Muscle of leg (tissue), 11 donors: Measurements from ENCODE around the gene COL1A1. TPM values are rescaled to one million over a fixed set of nuclear protein-coding genes. Genes with fewer than 3 reads are reported as not detected.

Source experiments
- DNase-seq: peaks from one replicate; pipeline ENCODE4 v3.0.0; 2013
- H3K27ac ChIP-seq: one replicate; pipeline ENCODE4 v1.5.1; 2013; ENCODE audit warnings: mild to moderate bottlenecking, low read length, control low read depth
- H3K27me3 ChIP-seq: one replicate; pipeline ENCODE4 v1.6.1; 2013; ENCODE audit warnings: low read length; ENCODE audit not compliant: control insufficient read depth, insufficient read depth
- H3K36me3 ChIP-seq: one replicate; pipeline ENCODE4 v1.6.1; 2013; ENCODE audit warnings: low read length; ENCODE audit not compliant: control insufficient read depth, insufficient read depth
- H3K4me1 ChIP-seq: one replicate; pipeline ENCODE4 v1.6.1; 2013; ENCODE audit warnings: low read length; ENCODE audit not compliant: control insufficient read depth, insufficient read depth
- H3K4me3 ChIP-seq: one replicate; pipeline ENCODE4 v1.5.1; 2013; ENCODE audit warnings: low read length, control low read depth
- H3K9me3 ChIP-seq: replicated peaks from 2 replicates; pipeline ENCODE4 v1.6.1; 2013; ENCODE audit warnings: low read depth, low read length; ENCODE audit not compliant: control insufficient read depth
- WGBS: methylation state at CpG from one replicate; pipeline ENCODE4 v1.1.5; 2013; ENCODE audit warnings: missing lambda C conversion rate; ENCODE audit not compliant: insufficient coverage; 5-methylcytosine and 5-hydroxymethylcytosine counted together
- polyA plus RNA-seq, 8 donors: library from polyadenylated mRNA; unstranded; fragments of 120-200 nt; gene quantifications; one replicate each; pipeline versions ENCODE4 v1.2.1 to v1.2.3, GENCODE V29; 2013; ENCODE audit warnings: inconsistent platforms in 1 of 8, low replicate concordance in 1 of 8; ENCODE audit not compliant: insufficient read length in 8 of 8, insufficient read depth in 1 of 8
- total RNA-seq: library from RNA; stranded (reverse); fragments of 120-200 nt; gene quantifications from one replicate; pipeline ENCODE4 v1.2.4, GENCODE V29; 2013

Gene COL1A1
- total and polyA plus RNA-seq, 9 donors: 2,579 to 9,345 (median 4,374) TPM

GRCh38 chr17:50225701-50226240, 24.3 kb upstream of the COL1A1 start:
- Histone ChIP-seq H3K4me3 (no peak overlapping the region), H3K36me3 (no peaks in the 10 kb centered on the region), H3K27ac (no peak overlapping the region), H3K9me3 (peaks cover 3% of the 10 kb centered on the region), H3K27me3 (no peaks in the 10 kb centered on the region), H3K4me1 (peaks cover 20% of the 10 kb centered on the region)
- DNase-seq: no peak
- WGBS: 98% methylated on average over 3 of the region's 3 CpGs

- no peaks in the 10 kb centered on the region for H3K36me3 ChIP-seq
- H3K27ac ChIP-seq: no peak overlapping the region
- peaks cover 3% of the 10 kb centered on the region for H3K27me3 ChIP-seq
- no peak overlapping the region for H3K4me3 ChIP-seq
- H3K4me1 ChIP-seq: peaks cover 39% of the 10 kb centered on the region
- WGBS: 82% methylated on average over 5 of the region's 6 CpGs
- DNase-seq: no peak
- peaks cover 3% of the 10 kb centered on the region for H3K9me3 ChIP-seq
Observed at GRCh38 chr17:50222922-50223321, 21.5 kb upstream of the COL1A1 start.

- Histone ChIP-seq H3K36me3 (no peaks in the 10 kb centered on the region), H3K27me3 (peaks cover 3% of the 10 kb centered on the region), H3K4me3 (no peak overlapping the region), H3K9me3 (peaks cover 3% of the 10 kb centered on the region), H3K4me1 (peaks cover 41% of the 10 kb centered on the region), H3K27ac (peak overlapping the region; percentile 65)
- WGBS: 71% methylated on average over 6 of the region's 8 CpGs
- peak; percentile 75 for DNase-seq
Observed at GRCh38 chr17:50221864-50222545, 20.6 kb upstream of the COL1A1 start.

GRCh38 chr17:50221266-50221863, 19.9 kb upstream of the COL1A1 start:
- peaks cover 44% of the 10 kb centered on the region for H3K4me1 ChIP-seq
- 93% methylated on average over 4 of the region's 9 CpGs for WGBS
- peak; percentile 35 for DNase-seq
- H3K27ac ChIP-seq: peak overlapping the region; percentile 42
- H3K9me3 ChIP-seq: no peaks in the 10 kb centered on the region
- H3K27me3 ChIP-seq: peaks cover 3% of the 10 kb centered on the region
- no peaks in the 10 kb centered on the region for H3K36me3 ChIP-seq
- H3K4me3 ChIP-seq: no peak overlapping the region

GRCh38 chr17:50220811-50221210, 19.4 kb upstream of the COL1A1 start:
- H3K9me3 ChIP-seq: no peaks in the 10 kb centered on the region
- WGBS: 65% methylated on average over 15 of the region's 15 CpGs
- H3K4me3 ChIP-seq: no peak overlapping the region
- peaks cover 44% of the 10 kb centered on the region for H3K4me1 ChIP-seq
- no peaks in the 10 kb centered on the region for H3K36me3 ChIP-seq
- H3K27ac ChIP-seq: peak overlapping the region; percentile 42
- H3K27me3 ChIP-seq: peaks cover 3% of the 10 kb centered on the region
- DNase-seq: peak; percentile 17

- H3K27ac ChIP-seq: peak overlapping the region; percentile 90
- WGBS: 25% methylated on average over 3 of the region's 4 CpGs
- H3K4me1 ChIP-seq: peaks cover 46% of the 10 kb centered on the region
- H3K9me3 ChIP-seq: no peaks in the 10 kb centered on the region
- H3K4me3 ChIP-seq: no peak overlapping the region
- peak; percentile 67 for DNase-seq
- peaks cover 3% of the 10 kb centered on the region for H3K27me3 ChIP-seq
- no peaks in the 10 kb centered on the region for H3K36me3 ChIP-seq
Observed at GRCh38 chr17:50219939-50220465, 18.6 kb upstream of the COL1A1 start.

GRCh38 chr17:50219342-50219741, 17.9 kb upstream of the COL1A1 start:
- Histone ChIP-seq H3K27ac (peak overlapping the region; percentile 90), H3K36me3 (no peaks in the 10 kb centered on the region), H3K4me3 (no peak overlapping the region), H3K9me3 (no peaks in the 10 kb centered on the region), H3K4me1 (peaks cover 51% of the 10 kb centered on the region), H3K27me3 (peaks cover 3% of the 10 kb centered on the region)
- peak; percentile 86 for DNase-seq
- no CpG with 5 or more reads among the region's 5 CpGs for WGBS

- Histone ChIP-seq H3K4me3 (no peak overlapping the region), H3K27ac (peak overlapping the region; percentile 90), H3K27me3 (peaks cover 3% of the 10 kb centered on the region), H3K36me3 (no peaks in the 10 kb centered on the region), H3K4me1 (peaks cover 51% of the 10 kb centered on the region), H3K9me3 (no peaks in the 10 kb centered on the region)
- 57% methylated on average over 1 of the region's 1 CpG for WGBS
- peak; percentile 66 for DNase-seq
Observed at GRCh38 chr17:50218771-50219315, 17.4 kb upstream of the COL1A1 start.

- peaks cover 51% of the 10 kb centered on the region for H3K4me1 ChIP-seq
- no peaks in the 10 kb centered on the region for H3K9me3 ChIP-seq
- H3K4me3 ChIP-seq: no peak overlapping the region
- peaks cover 3% of the 10 kb centered on the region for H3K27me3 ChIP-seq
- DNase-seq: peak; percentile 85
- no peaks in the 10 kb centered on the region for H3K36me3 ChIP-seq
- WGBS: no CpG with 5 or more reads among the region's 3 CpGs
- peak overlapping the region; percentile 90 for H3K27ac ChIP-seq
Observed at GRCh38 chr17:50218071-50218759, 16.8 kb upstream of the COL1A1 start.

GRCh38 chr17:50217591-50217990, 16.2 kb upstream of the COL1A1 start:
- H3K27ac ChIP-seq: peak overlapping the region; percentile 90
- no peak for DNase-seq
- no peak overlapping the region for H3K4me3 ChIP-seq
- 63% methylated on average over 1 of the region's 3 CpGs for WGBS
- peaks cover 3% of the 10 kb centered on the region for H3K27me3 ChIP-seq
- no peaks in the 10 kb centered on the region for H3K36me3 ChIP-seq
- H3K9me3 ChIP-seq: no peaks in the 10 kb centered on the region
- H3K4me1 ChIP-seq: peaks cover 50% of the 10 kb centered on the region
